Activated CD4-positive, alpha-beta T cell treated with anti-CD3 and anti-CD28 coated beads for 36 hours (primary cell): ENCODE data around the gene LHPP. TPM values are rescaled to one million over a fixed set of nuclear protein-coding genes. Genes with fewer than 3 reads are reported as not detected.

Source experiments
- ATAC-seq: fragments of 200-7000 bp; cut with Tn5 transposase; one replicate; pipeline ENCODE4 v1.10.0; 2021; ENCODE audit warnings: mild to moderate bottlenecking, moderate library complexity
- CTCF ChIA-PET: fragments of 350-600 bp; sonication (Branson Sonifier 250); formaldehyde crosslinking; loops from one replicate; lab custom pipeline; 2021; ENCODE audit warnings: antibody characterized with exemption; lab: Charles Lee
- POLR2A ChIA-PET: fragments of 350-600 bp; sonication (Branson Sonifier 250); formaldehyde crosslinking; loops from one replicate; lab custom pipeline; 2021; ENCODE audit warnings: antibody characterized with exemption, inconsistent platforms; lab: Charles Lee
- DNase-seq: peaks from one replicate; pipeline ENCODE4 v3.0.0-alpha.2; 2020
- H3K27ac Mint-ChIP-seq: one replicate; pipeline ENCODE4 v1.8.0; 2021; ENCODE audit warnings: mixed read lengths
- H3K27me3 Mint-ChIP-seq: one replicate; pipeline ENCODE4 v1.8.0; 2021; ENCODE audit warnings: mixed read lengths
- H3K36me3 Mint-ChIP-seq: one replicate; pipeline ENCODE4 v1.8.0; 2021; ENCODE audit warnings: low read depth, mixed read lengths
- H3K4me1 Mint-ChIP-seq: one replicate; pipeline ENCODE4 v1.8.0; 2021; ENCODE audit warnings: mixed read lengths
- H3K4me3 Mint-ChIP-seq: one replicate; pipeline ENCODE4 v1.8.0; 2021; ENCODE audit warnings: mild to moderate bottlenecking, moderate library complexity, mixed read lengths
- H3K9me3 Mint-ChIP-seq: one replicate; pipeline ENCODE4 v1.8.0; 2021; ENCODE audit warnings: low read depth, mixed read lengths
- intact Hi-C, 2 experiments: fragments of 100-400 bp; cut with DNase I in 1 of 2; cut with micrococcal nuclease in 1 of 2; formaldehyde crosslinking; loops; one replicate each; pipeline versions ENCODE4 v1.14.2 to v1.15.1; 2022 to 2024; cut with DNase I, micrococcal nuclease
- total RNA-seq, 2 experiments: library from RNA; stranded (reverse); gene quantifications; one replicate each; pipeline ENCODE4 v1.2.3, GENCODE V29; 2021

LHPP gene
- total RNA-seq, 2 experiments from 2014 or later = 11.5 to 14.0 TPM

DNA sequence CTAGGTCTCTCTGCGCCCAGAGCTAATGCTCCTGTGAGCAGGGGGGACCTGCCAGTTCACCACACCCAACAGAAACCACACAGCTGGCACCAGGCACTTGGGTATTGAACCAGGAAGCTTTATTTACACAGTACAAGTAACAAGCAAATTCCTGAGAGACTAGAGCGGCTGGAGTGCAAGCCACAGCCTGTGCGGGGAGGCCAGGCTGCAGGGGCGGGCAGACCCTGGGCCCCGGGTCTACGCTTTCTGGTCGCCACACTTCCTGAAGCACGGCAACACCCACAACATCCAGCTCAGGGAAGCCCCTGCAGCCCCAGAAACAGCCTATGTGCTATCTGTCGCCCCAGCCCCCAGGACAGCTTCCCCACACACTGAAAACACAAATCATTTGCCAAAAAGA, 157.6 kb downstream of the LHPP start:
- POLR2A ChIA-PET = interaction anchor here (0.6 kb wide), 1 partner anchor 270 kb away, joined by 8 read pairs; no protein-coding TSS in a partner anchor
- Mint-ChIP-seq H3K36me3 (peaks cover 5% of the 10 kb centered on the region), H3K27me3 (no peaks in the 10 kb centered on the region), H3K9me3 (no peaks in the 10 kb centered on the region), H3K4me1 (peaks cover 23% of the 10 kb centered on the region), H3K27ac (no peak overlapping the region), H3K4me3 (no peak overlapping the region)
- no peak for ATAC-seq
- no peak for DNase-seq
- CTCF ChIA-PET = interaction anchor here (1.0 to 1.3 kb wide), 3 partner anchors 8 to 126 kb away, joined by 3 to 4 read pairs (median 3); no protein-coding TSS in a partner anchor
- intact Hi-C loops = no loop called here

DNA sequence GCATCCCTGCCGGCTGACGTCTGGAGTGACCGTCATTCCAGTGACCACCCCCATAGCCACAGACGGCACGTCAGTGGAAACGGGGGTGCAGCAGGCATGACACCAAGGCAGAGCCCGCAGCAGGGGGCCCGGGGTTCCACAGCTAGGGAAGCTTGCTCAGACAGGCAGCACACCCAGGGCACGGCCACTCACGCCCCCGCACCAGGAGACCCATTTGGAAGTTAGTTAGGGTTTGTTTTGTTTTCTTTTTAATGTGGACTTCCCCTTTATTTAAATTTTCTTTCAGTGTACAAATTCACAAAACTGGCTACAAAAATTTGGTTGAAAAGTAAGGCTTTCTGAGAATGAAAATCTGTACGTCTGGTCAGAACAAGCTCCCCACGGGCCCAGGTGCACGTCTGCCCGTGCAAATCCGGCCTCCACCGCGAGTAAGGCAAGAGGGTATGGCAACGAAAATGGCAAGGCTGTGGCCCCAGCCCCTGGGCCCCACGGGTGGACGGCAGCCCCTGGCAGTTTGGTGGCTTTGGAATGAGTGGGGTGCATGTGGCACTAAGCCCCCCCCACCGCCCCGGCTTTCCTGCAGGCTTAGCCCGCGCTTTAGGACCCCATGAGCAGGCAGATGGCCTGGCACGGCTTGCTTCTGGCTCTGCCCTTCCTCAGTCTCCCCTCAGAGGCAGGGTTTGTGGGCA, 158.3 kb downstream of the LHPP start:
- ATAC-seq (no peak), DNase-seq (no peak)
- Mint-ChIP-seq H3K36me3 (peaks cover 5% of the 10 kb centered on the region), H3K4me1 (peaks cover 18% of the 10 kb centered on the region), H3K9me3 (no peaks in the 10 kb centered on the region), H3K4me3 (no peak overlapping the region), H3K27ac (no peak overlapping the region), H3K27me3 (peaks cover 2% of the 10 kb centered on the region)
- CTCF ChIA-PET = interaction anchor here (0.8 to 1.6 kb wide), 5 partner anchors 8 to 207 kb away, joined by 3 to 5 read pairs (median 3); no protein-coding TSS in a partner anchor
- POLR2A ChIA-PET = no interaction called here
- intact Hi-C loops = no loop called here

DNA sequence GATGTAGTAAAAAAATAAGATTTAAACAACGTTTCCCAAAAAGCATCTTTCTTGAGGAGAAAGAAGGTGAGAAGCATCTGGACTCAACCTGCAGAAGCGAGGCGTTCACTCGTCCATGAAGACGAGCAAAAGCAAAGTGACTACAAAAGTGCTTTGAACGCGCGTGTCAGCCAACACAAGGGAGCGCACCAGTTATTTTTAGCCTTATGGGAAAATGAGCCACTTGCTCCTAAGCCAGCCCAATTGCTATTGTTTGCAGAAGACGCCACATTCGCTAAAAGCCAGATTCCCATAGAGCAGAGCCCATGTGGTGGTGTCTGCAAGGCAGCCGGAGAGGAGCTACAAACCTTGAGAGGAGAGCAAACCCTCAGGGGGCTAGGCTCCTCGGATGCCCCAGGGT, 160.0 kb downstream of the LHPP start:
- intact Hi-C loops = no loop called here
- ChIA-PET CTCF (interaction anchor here (0.6 to 1.1 kb wide), 2 partner anchors 27 to 125 kb away, joined by 3 read pairs; no protein-coding TSS in a partner anchor), POLR2A (interaction anchor here (0.8 kb wide), 1 partner anchor 102 kb away, joined by 4 read pairs; no protein-coding TSS in a partner anchor)
- Mint-ChIP-seq H3K4me3 (no peak overlapping the region), H3K9me3 (no peaks in the 10 kb centered on the region), H3K36me3 (peaks cover 7% of the 10 kb centered on the region), H3K4me1 (peaks cover 27% of the 10 kb centered on the region), H3K27ac (no peak overlapping the region), H3K27me3 (peaks cover 2% of the 10 kb centered on the region)
- DNase-seq = no peak
- no peak for ATAC-seq

DNA sequence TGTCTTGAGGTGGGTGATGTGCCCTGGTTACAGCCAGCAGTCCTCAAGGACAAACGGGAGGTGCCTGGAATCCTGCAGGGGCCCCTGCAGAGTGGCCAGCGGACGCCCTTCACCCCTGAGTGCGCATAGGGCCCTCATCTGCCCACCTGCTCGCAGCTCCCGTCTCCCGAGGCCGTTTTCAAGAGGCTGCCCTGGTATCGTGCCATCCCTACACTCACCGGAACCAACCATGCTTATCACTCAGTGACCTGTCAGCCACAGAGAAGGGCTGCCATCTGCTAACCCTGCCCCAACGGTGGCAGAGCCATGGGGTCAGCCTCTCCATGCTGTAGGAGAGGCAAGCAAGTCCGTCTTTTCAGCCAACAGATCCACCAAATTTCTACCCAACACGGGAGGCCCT, 160.5 kb downstream of the LHPP start:
- ChIA-PET POLR2A (interaction anchor here (0.8 kb wide), 1 partner anchor 101 kb away, joined by 4 read pairs; no protein-coding TSS in a partner anchor), CTCF (interaction anchor here (0.6 to 1.1 kb wide), 2 partner anchors 27 to 124 kb away, joined by 3 read pairs; no protein-coding TSS in a partner anchor)
- H3K4me1 Mint-ChIP-seq = peaks cover 33% of the 10 kb centered on the region
- ATAC-seq = no peak
- DNase-seq = no peak
- H3K27ac Mint-ChIP-seq = no peak overlapping the region
- peaks cover 2% of the 10 kb centered on the region for H3K27me3 Mint-ChIP-seq
- peaks cover 7% of the 10 kb centered on the region for H3K36me3 Mint-ChIP-seq
- H3K4me3 Mint-ChIP-seq = no peak overlapping the region
- intact Hi-C loops = no loop called here
- H3K9me3 Mint-ChIP-seq = no peaks in the 10 kb centered on the region

DNA sequence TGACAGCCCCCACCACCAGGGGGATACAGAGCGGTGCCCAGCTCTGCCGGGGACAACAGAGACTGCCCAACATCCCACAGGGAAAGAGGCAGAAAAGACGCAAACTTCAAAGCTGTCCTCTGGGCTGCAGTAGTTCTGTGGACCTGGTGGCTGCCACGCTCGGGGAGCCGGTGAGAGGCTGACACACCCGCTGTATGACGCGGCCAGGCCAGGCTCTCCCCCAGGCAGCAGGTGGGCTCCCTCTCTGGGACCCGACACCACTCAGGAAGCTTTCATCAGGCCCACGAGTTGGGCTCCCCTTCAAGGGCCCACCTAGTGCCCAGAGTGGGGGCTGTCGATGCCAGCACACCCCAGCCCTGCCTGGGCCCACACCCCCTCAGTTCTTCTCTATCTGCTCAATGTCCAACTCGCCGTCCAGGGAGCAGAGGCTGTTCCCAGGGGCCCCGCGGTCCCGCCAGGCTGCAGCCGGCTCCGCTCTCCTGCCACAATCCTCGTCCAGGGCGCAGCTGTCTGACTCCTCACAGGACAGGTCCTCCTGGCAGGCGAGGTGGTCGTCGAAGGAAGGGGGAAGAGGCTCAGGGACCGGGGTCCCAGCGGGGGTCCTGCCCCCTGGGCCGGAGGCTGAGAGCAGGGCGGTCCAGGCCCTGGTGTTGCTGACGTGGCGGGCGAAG, 161.4 kb downstream of the LHPP start:
- Mint-ChIP-seq H3K4me3 (no peak overlapping the region), H3K36me3 (peaks cover 7% of the 10 kb centered on the region), H3K27me3 (peaks cover 2% of the 10 kb centered on the region), H3K27ac (no peak overlapping the region), H3K4me1 (peaks cover 39% of the 10 kb centered on the region), H3K9me3 (no peaks in the 10 kb centered on the region)
- CTCF ChIA-PET = no interaction called here
- POLR2A ChIA-PET = no interaction called here
- intact Hi-C loops = no loop called here
- DNase-seq (no peak), ATAC-seq (no peak)

DNA sequence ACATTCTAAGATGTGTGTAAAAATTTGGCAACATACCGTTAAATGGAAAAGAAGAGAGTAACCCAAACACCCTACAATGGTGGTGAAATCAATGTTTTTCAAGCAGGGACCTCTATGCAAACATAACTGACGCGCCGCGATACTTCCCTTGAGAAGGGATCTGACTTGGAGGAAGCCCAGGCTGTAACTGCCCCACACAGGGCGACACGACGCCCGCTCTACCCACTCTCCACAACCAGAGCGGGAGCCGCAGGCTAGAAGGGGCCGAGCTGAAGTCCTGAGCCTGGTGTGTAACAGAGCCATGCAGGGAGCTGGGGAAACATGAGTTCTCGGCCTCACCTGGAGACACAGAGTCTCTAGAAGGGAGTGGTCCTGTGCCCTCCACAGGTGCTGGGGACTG, 162.4 kb downstream of the LHPP start:
- CTCF ChIA-PET = interaction anchor here (0.6 kb wide), 1 partner anchor 15 kb away, joined by 3 read pairs; no protein-coding TSS in a partner anchor
- POLR2A ChIA-PET = interaction anchor here (1.2 kb wide), 1 partner anchor 73 kb away, joined by 4 read pairs; no protein-coding TSS in a partner anchor
- H3K9me3 Mint-ChIP-seq = no peaks in the 10 kb centered on the region

DNA sequence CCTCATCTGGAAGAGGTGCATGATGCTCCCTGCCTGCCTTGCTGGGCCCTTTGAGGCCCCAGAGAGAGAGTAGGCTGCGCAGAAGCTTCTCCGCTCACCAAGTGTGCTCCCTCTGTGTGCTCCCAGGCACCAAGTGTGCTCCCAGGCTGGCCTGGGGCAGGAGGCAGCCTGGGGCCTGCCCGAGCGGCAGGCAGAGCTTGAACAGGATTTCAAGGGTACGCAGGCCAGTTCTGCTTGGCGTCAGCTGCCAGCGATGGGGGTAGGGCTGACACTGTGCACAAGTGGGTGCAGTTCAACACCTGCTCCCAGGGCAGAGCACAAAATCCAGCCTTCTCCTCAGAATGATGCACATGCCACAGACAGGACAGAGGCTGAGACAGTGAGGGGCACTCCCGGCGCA, 162.8 kb downstream of the LHPP start:
- no peaks in the 10 kb centered on the region for H3K9me3 Mint-ChIP-seq
- intact Hi-C loops = no loop called here
- DNase-seq (no peak), ATAC-seq (no peak)
- peaks cover 2% of the 10 kb centered on the region for H3K27me3 Mint-ChIP-seq
- H3K36me3 Mint-ChIP-seq = peaks cover 7% of the 10 kb centered on the region
- CTCF ChIA-PET = interaction anchor here (0.5 to 0.7 kb wide), 2 partner anchors 10 to 92 kb away, joined by 3 to 4 read pairs; no protein-coding TSS in a partner anchor
- H3K4me1 Mint-ChIP-seq = peaks cover 38% of the 10 kb centered on the region
- no peak overlapping the region for H3K27ac Mint-ChIP-seq
- no peak overlapping the region for H3K4me3 Mint-ChIP-seq
- POLR2A ChIA-PET = interaction anchor here (1.2 kb wide), 1 partner anchor 73 kb away, joined by 4 read pairs; no protein-coding TSS in a partner anchor

More for the DNA sequence above, 162.4 kb downstream of the LHPP start:
- DNase-seq (no peak), ATAC-seq (no peak)
- Mint-ChIP-seq H3K36me3 (peaks cover 7% of the 10 kb centered on the region), H3K4me3 (no peak overlapping the region), H3K27ac (no peak overlapping the region), H3K4me1 (peaks cover 39% of the 10 kb centered on the region), H3K27me3 (peaks cover 2% of the 10 kb centered on the region)
- intact Hi-C loops = no loop called here

DNA sequence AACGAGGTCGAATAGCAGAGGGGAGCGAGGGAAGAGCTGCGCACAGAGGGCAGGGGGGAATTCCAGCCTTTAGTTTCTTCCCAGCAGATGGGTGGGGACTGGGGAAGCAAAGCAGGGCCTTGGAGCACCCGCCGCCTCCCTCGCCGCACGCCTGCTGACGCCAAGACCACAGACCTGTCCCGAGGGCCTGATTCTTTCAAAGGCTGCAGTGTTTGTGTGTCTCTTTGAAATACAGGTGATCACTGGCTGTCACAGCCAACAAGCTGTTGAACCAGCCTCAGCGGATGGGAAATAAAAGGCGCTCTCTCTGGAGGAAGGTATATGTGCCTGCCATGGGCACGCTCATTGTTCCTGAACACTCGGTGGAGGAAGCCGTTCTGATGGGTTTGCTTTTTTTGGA, 163.3 kb downstream of the LHPP start:
- Mint-ChIP-seq H3K27ac (no peak overlapping the region), H3K4me3 (no peak overlapping the region), H3K9me3 (no peaks in the 10 kb centered on the region), H3K27me3 (peaks cover 2% of the 10 kb centered on the region), H3K36me3 (peaks cover 7% of the 10 kb centered on the region), H3K4me1 (peaks cover 36% of the 10 kb centered on the region)
- CTCF ChIA-PET = interaction anchor here (0.5 to 0.7 kb wide), 2 partner anchors 11 to 93 kb away, joined by 3 to 4 read pairs; no protein-coding TSS in a partner anchor
- intact Hi-C loops = loop anchor here in 1 of 2 experiments (5.0 kb wide), 1 partner anchor 202 kb away; no protein-coding TSS in a partner anchor
- POLR2A ChIA-PET = interaction anchor here (1.2 kb wide), 1 partner anchor 72 kb away, joined by 4 read pairs; no protein-coding TSS in a partner anchor
- DNase-seq (no peak), ATAC-seq (no peak)

DNA sequence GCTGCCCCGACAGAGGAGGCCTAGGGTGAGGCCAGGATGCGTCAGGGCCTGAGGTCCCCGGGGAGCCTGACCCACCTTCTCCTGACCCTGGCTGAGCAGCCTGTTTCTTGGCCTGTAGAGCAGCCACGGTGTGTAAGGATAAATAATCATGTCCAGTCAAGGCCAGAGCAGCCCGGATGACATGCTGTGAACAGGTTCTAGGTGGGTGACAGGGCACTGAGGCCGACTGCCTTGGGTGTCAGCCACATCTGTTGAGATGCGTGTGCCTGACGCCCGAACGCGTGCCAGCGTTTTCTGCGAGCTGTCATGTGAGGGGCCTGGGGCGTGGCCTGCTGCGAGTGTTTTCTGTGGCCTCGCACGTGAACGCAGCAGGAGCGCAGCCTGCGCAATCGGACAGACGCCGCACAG, 164.2 kb downstream of the LHPP start:
- Mint-ChIP-seq H3K27me3 (peaks cover 2% of the 10 kb centered on the region), H3K9me3 (no peaks in the 10 kb centered on the region), H3K27ac (no peak overlapping the region), H3K4me1 (peaks cover 34% of the 10 kb centered on the region), H3K36me3 (peaks cover 7% of the 10 kb centered on the region), H3K4me3 (no peak overlapping the region)
- CTCF ChIA-PET = no interaction called here
- intact Hi-C loops = loop anchor here in 1 of 2 experiments (5.0 kb wide), 1 partner anchor 201 kb away; no protein-coding TSS in a partner anchor
- ATAC-seq = no peak
- POLR2A ChIA-PET = interaction anchor here (0.7 kb wide), 1 partner anchor 14 kb away, joined by 4 read pairs; no protein-coding TSS in a partner anchor
- DNase-seq = no peak

DNA sequence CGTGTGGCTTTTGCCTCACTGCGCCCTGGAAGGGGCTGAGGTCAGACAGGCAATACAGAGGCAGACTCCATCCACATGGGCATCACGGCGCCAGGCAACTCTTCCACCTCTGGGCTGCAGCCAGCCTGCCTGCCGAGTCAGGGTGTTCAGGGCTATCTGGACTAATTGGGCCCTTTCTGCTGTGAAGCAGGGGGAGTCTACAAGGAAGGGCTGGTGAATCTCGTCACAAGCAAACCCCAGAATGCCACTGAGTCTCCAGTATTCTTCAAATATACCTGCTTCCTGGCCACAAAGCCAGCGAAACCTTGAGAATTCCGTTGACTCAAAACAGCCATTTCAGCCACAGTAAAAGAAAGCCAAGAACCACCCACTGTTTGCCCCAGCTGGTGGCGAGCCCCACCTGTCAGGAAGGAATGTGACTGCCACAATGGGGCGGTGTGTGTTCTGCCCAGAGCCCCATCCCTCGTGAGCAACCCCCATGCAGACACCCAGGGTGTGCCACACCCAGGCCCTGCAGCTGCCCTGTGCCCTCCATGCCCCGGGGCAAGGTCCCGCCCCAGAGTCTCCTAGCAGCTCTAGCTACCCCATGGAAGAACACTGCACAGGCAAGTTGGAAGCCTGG, 165.2 kb downstream of the LHPP start:
- Mint-ChIP-seq H3K4me1 (peaks cover 38% of the 10 kb centered on the region), H3K36me3 (peaks cover 7% of the 10 kb centered on the region), H3K27me3 (peaks cover 2% of the 10 kb centered on the region), H3K9me3 (no peaks in the 10 kb centered on the region), H3K27ac (peak overlapping the region; percentile 6), H3K4me3 (no peak overlapping the region)
- ChIA-PET POLR2A (interaction anchor here (0.6 kb wide), 1 partner anchor 91 kb away, joined by 3 read pairs; no protein-coding TSS in a partner anchor), CTCF (interaction anchor here (0.8 to 1.6 kb wide), 5 partner anchors 8 to 130 kb away, joined by 3 to 9 read pairs (median 3); no protein-coding TSS in a partner anchor)
- peak; percentile 75 for ATAC-seq
- DNase-seq = peak; percentile 70
- intact Hi-C loops = loop anchor here in 1 of 2 experiments (1.0 to 5.0 kb wide), 2 partner anchors 91 to 200 kb away; no protein-coding TSS in a partner anchor
